Measurements from ENCODE around the gene STK17A. TPM values are rescaled to one million over a fixed set of nuclear protein-coding genes. Genes with fewer than 3 reads are reported as not detected.

The STK17A gene
- total RNA-seq, 4 donors from 2014 or later = 16.0 to 18.5 (median 17.8) TPM

DNA sequence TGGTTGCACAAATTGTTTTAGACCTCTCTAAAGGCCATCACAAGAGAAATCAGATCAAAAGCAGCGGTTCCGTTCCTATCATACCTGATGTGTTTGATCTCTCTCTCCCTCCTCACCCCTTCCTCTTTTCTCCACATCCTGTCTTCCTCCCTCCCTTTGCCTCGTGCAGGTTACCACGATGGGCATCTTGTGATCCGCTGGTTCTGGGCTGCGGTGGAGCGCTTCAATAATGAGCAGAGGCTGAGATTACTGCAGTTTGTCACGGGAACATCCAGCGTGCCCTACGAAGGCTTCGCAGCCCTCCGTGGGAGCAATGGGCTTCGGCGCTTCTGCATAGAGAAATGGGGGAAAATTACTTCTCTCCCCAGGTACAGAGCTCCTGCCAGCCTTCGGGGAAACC, 28.5 kb upstream of the STK17A start:
- TF ChIP-seq, protein P1, sequence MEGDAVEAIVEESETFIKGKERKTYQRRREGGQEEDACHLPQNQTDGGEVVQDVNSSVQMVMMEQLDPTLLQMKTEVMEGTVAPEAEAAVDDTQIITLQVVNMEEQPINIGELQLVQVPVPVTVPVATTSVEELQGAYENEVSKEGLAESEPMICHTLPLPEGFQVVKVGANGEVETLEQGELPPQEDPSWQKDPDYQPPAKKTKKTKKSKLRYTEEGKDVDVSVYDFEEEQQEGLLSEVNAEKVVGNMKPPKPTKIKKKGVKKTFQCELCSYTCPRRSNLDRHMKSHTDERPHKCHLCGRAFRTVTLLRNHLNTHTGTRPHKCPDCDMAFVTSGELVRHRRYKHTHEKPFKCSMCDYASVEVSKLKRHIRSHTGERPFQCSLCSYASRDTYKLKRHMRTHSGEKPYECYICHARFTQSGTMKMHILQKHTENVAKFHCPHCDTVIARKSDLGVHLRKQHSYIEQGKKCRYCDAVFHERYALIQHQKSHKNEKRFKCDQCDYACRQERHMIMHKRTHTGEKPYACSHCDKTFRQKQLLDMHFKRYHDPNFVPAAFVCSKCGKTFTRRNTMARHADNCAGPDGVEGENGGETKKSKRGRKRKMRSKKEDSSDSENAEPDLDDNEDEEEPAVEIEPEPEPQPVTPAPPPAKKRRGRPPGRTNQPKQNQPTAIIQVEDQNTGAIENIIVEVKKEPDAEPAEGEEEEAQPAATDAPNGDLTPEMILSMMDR (IDR thresholded peaks at IDR 0.05; ENCODE audit: low read depth) = no peak

DNA sequence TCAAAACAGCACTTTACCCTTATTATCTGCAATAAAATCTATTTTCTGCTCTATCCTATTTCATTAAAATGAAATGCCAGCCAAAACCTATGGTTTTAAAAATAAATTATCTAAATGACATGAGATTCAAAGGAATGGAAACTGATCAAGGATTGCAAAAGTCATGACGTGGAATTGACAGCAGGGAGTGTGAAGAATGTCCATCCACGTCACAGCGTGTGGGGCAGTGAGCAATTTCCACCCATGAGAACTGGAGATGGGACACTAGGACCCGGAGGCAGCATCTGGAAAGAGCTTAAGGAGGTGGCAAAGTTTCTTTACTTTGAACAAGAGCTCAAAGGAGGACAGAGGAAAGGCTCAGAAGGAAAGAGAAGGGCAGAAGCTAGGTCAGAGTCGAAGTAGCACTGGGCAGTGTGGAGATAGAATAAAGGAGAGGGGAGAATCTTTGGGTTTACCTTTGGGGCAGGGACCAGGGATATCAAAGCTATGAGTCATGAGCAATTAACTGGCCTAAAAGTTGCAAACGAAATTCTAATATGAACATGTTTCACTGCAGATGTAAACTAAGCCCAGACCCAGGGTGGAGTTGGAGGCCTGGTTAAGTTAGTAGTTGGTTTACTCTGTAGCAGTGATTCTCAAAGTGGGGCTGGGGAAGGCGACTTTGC, 24.9 kb upstream of the STK17A start:
- TF ChIP-seq, protein P1 (IDR thresholded peaks at IDR 0.05; ENCODE audit: low read depth) = no peak

DNA sequence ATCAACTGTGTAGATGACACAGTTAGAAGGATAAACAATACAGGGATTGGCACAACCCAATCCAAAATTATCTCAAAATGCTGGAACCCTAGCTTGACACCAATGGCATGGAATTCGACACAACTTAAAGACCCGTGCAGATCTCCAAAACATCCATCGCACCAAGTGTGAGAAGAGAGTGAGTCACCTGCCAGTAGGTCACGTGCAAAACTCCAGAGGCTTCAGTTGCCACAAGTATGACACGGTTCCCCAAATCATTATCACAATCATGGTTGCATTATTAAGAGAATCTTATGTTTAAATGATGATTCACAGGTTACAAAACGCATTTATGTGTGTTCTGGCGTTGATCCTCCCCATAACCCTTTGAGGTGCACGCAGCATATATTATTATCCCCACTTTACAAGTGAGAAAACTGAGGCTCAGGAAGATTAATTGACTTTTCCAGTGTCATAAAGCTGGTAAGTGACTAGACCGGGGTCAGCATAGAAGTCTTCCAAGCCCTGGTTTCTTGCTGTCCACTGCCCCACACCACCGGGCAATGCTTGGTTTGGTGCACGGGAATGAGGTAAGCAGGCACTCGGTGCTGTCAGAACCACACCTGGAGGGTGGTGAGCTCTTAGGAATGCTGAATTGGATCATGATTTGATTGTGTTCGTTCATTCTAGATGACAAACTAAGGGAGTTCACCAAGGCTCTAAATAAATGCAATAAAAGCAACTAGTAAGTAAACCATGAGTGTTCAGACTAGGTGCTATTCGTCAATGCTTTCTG, 23.6 kb upstream of the STK17A start:
- TF ChIP-seq, protein P1 (IDR thresholded peaks at IDR 0.05; ENCODE audit: low read depth) = no peak

DNA sequence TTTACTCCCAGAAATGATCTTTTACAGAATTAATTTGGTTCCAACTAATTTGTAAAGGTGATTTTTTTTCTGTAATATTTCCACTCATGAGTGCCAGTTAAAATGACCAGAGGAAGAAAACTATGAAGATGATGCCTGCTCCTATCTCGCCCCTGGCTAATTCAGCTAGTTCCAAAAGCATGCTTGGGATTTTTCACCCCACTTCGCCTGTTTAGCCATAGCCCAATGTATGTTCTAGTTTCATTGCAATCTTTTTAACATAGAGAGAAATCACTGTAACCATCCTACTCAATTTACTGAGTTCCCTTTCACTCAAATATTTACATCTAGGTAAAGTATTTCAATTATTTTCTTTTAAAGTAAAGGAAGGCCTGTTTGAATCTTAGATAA, 23.0 kb upstream of the STK17A start:
- TF ChIP-seq, protein P1 (IDR thresholded peaks at IDR 0.05; ENCODE audit: low read depth) = no peak

DNA sequence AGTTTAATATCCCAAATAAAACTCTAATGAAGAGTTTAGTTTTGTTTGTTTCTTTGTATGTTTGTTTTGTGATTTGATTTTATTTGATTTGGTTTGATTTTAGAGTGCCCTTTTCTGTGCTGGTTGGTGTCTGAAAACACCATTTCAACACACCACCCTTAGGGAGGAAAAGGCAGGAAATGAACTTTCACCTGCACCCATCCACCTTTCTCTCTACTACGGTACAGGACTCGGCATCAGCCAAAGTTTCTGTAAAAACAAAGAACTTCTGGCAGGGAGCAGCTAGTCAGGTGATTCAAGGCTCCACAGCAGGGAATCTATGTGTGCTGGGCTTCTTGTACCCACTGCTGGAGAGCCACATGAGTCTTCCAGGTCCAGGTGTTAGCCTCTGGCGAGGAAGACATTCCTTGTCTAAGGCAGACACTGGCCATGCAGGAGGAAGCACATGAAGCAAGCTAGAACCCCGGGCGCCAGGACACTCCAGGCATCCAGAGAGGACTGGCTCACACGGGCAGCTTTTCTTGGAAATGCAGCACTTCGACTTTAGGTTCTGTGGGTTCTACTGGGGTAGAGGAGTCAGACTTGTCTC, 22.1 kb upstream of the STK17A start:
- TF ChIP-seq, protein P1 (IDR thresholded peaks at IDR 0.05; ENCODE audit: low read depth) = no peak

DNA sequence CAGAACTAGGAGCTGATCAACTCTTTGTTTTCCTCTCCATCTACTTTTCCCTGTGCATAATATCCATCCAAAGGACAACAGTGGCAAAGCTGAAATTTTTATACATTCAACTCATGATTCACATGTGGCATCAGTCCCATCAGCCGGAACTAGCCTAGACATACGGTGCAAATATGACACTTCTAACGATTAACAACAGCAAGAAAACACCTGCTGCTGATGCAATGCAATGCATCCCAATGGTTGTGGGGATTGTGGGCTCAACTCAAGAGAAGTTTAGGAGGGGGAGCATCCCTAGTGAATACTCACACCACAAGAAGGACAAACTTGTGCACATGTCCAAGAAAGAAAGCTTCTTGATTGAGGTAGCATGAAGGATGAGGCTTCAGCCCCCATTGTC, 20.5 kb upstream of the STK17A start:
- TF ChIP-seq, protein P1 (IDR thresholded peaks at IDR 0.05; ENCODE audit: low read depth) = no peak

DNA sequence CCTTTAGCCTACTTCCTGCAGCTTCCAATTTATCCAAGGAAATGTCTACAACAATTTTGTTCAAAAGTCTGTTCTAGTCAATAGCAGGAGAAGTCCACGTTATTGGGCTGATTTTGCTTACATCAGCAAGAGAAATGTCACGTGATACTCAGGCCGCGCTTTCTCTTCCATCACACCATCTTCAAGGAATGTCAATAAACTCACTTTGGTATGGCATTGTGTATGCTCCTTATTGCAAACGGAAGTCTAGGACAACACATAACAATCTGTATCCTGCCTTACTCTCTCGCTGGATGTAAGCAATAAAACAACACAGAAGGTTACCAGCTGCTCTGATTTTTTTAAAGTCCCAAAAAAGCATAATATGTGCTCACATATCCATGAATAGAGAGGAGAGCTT, 17.1 kb upstream of the STK17A start:
- TF ChIP-seq, protein P1 (IDR thresholded peaks at IDR 0.05; ENCODE audit: low read depth) = no peak
